HL-60/S4 (cell line): ENCODE data around the gene TUG1.

Experiments used
- in situ Hi-C: fragments of 300-500 bp; cut with MboI; formaldehyde crosslinking; loops from 2 replicates; pipeline ENCODE4 v1.14.3; 2022; ENCODE audit warnings: low sequenced_read_pairs

TUG1 gene

GRCh38 chr22:30996462-30996861 is 27.4 kb downstream of the TUG1 start:
- in situ Hi-C loops: no loop called here

DNA sequence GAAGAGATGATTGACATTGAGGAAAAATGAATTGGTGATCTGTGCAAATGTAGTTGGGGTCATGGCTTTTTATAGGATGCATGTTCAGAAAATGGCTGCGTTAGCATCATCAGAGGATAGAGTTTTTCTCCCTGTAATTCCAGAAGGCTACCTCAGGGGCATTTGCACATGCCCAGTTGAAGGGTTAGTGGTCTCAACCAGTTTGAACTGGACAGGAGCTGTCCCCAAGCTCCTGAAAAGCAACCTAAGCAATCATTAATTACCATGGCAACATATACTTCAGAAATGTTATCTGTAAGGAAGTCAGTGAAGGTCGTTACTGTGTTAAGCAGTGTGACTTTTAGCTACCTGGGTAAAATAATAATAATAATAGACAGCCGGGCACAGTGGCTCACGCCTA is 29.3 kb downstream of the TUG1 start:
- in situ Hi-C loops: no loop called here

DNA sequence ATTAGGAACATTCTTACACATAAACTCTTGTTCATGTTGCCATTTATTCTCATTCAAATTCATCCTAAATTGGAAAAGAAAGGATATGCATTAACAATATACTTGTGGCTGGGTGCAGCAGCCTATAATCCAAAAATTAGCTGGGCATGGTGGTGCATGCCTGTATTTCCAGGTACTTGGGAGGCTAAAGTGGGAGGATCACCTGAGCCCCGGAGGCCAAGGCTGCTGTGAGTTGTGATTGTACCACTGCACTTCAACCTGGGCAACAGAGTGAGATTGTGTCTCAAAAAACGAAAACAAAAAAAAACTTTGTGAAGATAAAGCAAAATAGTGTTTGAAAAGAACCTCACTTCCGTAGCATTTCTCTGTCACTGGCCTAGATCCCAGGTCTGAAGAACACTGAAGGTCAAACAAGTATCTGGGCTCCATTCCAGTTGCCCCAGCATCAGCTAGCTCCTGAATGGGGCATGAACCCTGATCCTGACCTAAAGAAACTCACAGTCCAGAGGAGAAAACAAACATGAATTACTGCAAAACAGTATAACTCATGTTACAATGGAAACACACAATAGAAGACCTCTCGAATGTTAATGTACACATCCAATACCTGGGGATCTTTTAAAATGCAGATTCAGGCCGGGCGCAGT is 32.2 kb downstream of the TUG1 start:
- in situ Hi-C loops: no loop called here

GRCh38 chr22:31005535-31005934 is 36.5 kb downstream of the TUG1 start:
- in situ Hi-C loops: no loop called here

DNA sequence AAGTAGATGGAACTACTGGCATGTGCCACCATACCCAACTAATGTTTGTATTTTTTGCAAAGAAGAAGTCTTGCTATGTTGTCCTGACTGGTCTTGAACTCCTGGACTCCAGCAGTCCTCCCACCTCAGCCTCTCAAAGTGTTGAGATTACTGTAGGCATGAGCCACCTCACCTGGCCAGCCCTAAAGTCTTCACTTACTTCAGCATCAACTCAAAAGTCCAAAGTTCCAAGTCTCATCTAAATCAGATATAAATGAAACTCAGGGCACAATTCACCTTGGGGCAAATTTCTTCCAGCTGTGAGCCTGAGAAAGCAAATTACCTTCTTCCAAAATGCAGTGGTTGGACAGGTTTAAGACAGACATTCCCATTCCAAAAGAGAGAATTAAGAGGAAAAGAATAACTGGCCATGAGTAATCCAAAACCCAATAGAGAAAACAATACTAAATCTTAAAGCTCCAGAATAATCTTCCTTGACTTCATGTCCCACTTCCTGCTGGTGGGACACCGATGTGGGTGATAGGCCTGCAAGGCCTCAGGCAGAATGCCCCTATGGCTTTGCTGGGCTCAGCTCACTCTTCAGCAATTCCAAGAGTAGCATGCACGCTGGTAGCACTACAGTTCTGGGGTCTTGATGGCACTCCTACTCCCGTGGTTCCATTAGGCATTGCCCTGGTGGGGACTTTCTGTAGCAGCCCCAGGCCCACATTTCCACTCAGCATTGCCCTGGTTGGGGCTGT is 50.3 kb downstream of the TUG1 start:
- in situ Hi-C loops: no loop called here

DNA sequence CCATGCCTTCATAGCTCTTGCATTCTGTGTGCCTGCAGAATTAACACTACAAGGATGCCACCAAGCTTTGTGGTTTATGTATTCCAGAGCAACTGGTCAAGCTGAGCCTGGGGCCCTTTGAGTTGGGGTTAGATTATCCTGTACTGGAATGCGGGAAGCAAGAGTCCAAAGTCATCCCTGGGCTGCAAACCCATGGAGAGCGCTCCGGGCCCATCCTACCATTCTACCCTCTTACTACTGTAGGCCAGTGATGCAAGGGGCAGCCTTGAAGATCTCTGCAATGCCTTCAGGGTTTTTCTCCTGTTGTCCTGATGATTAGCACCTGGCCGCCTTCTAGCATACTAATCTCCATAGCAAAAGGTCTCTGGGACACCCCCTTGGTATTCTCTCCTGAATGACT is 51.3 kb downstream of the TUG1 start:
- in situ Hi-C loops: no loop called here

DNA sequence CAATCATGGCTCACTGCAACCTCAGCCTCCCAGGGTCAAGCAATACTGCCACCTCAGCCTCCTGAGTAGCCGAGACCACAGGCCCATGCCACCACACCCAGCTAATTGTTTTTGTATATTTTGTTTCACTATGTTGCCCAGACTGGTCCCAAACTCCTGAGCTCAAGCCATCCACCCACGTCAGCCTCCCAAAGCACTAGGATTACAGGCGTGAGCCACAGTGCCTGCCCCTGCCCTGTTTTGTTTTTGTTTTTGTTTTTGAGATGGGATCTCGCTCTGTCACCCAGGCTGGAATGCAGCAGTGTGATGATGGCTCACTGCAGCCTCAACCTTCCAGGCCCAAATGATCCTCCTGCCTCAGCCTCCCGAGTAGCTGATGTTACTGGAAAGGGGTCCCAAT is 53.5 kb downstream of the TUG1 start:
- in situ Hi-C loops: no loop called here
